Measurements from ENCODE around the gene PREX1.
"Not testable (repeated sequence)": the region's sequence is repeated elsewhere in the genome, so short reads cannot be mapped to it uniquely, and the experiment has no call there.

Gene PREX1

GRCh38 chr20:48794360-48794759 is 33.4 kb downstream of the PREX1 start:
- DNase-seq (ENCODE audit: low spot score): no peak

GRCh38 chr20:48793776-48794175 is 34.0 kb downstream of the PREX1 start:
- no peak for DNase-seq (ENCODE audit: low spot score)

DNA sequence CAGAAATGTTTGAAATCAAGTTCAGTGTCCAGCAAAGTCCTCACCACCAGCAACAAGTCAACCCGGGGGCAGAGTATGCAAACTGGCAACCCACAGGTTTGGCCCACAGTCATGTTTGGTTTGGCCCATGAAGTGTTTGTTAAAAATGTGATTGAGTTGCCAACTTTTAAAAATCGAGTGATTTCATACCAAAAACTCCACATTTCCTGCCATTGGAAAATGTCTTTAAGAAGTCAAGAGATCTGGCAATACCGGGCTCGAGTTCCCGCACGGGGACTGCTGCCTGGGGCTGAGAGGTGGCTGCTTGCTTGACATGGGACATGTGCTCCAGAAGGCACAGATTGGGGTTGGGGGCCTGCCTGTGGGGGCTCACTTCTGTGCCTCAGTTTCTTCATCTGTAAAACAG is 36.1 kb downstream of the PREX1 start:
- peak; percentile 70 for DNase-seq (ENCODE audit: low spot score)

DNA sequence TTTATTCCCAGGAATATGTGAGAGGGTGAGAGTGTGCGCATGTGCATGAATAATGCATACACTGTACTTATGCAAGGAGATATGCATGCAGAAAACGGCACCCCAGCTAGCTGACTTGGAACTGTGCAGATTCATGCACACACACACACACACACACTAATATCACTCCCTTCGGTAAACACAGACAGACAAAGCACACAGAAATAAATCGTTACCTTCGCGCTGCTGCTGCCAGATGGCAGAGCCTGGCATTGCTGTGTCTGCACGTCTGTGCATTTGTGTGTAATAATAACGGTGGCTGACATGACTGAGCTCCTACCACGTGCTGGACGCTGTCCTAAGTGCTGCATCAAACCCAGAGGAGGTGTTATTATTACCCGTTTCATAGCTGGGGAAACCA is 36.8 kb downstream of the PREX1 start:
- no peak for DNase-seq (ENCODE audit: low spot score)

DNA sequence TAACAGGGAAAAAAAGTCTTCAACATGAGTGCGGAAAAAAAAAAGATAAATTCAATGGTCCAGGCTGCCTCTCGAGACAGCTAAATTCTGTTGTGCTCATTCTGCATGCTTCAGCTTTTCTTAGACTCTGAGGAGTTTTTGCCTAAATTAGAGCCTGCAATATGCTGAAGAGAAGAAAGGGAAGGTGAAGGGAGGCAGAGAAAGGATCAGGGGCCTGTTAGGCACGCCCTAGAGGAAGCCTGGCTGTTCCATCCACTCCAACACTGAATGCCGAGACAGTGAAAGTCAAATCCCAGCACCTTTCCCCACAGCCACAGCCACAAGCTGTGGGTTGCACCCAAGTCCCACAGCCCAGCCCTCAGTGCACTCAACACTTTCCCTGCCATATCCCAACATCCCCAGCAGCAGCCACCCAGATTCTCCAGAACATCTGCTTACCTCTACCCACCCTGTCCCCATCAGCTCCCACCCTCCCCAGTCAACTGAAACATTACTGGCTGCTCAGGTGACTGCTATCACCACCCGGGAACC is 37.3 kb downstream of the PREX1 start:
- no peak for DNase-seq (ENCODE audit: low spot score)

DNA sequence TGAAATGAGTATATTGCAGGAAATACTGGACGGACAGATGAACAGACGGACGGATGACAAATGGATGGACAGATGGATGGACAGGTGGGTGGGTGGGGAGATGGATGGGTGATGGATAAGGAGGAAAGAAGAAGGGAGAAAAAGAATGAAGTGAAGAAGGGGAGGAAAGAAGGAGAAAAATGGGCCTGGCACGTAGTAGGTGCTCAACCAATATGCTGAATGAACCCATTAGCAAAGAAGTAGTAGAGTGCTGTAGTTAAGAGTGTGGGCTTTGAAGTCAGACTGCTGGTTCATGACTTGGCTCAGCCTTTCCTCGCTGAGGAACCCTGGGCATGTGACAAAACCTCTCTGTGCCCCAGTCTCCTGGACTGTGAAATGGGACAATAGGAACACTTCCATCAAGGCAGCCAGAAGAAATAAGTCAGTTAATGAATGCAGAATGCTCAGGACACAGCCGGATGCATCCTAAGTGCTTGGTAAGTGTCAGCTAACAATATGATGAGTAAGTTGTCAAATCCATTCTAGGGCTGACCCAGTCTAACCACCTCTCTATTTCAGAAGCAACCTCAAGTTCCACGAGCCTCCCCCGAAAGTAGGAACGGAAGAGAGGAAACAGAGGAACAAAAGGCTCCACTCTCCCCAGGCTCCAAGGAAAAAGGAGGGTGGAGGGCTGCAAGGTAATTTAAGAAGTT is 37.9 kb downstream of the PREX1 start:
- no peak for DNase-seq (ENCODE audit: low spot score)

DNA sequence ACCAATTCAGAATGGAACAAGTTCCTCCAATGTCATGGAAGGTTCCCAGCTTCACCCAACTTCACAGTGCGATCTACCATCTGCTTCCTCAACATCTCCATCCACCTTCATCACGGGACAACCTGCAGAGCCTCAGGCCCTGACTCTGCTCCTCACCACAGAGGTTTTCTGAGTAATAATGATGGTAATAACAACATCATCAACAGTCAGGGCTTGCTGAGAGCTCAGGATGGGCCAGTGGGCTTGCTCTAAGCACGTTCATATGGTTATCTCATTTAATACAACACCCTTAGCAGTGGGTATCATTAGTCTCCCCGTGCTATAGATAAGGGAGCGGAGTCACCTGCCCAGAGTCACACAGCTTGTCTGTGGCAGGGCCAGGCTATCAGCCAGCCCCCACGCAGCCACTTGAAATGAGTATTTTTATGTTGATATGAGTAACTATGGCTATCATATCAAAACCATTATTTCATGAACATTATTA is 38.6 kb downstream of the PREX1 start:
- DNase-seq (ENCODE audit: low spot score): no peak

GRCh38 chr20:48788486-48789072 is 39.2 kb downstream of the PREX1 start:
- no peak for DNase-seq (ENCODE audit: low spot score)

- peak; percentile 73 for DNase-seq (ENCODE audit: low spot score)
Observed at GRCh38 chr20:48787861-48788375, 39.9 kb downstream of the PREX1 start.

- DNase-seq (ENCODE audit: low spot score): no peak
Observed at GRCh38 chr20:48786951-48787705, 40.7 kb downstream of the PREX1 start.

DNA sequence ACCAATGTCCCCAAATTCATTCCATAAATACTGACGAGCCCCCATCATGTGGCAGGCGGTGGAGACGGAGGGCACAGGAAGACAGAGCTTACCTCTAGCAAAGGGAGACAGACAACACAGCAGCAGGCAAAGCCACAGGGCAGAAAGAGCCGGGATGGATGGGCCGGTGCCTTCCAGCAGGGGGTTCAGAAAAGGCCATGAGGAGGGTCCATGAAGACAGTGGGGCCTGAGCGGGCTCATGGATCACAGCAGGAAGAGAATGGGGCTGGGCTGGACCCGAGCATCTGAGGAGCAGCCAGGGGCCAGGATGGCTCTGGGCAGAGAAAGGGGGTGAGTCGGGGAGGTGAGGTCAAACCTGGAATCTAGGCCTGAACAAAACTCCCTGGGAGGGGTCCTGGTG is 42.0 kb downstream of the PREX1 start:
- no peak for DNase-seq (ENCODE audit: low spot score)

DNA sequence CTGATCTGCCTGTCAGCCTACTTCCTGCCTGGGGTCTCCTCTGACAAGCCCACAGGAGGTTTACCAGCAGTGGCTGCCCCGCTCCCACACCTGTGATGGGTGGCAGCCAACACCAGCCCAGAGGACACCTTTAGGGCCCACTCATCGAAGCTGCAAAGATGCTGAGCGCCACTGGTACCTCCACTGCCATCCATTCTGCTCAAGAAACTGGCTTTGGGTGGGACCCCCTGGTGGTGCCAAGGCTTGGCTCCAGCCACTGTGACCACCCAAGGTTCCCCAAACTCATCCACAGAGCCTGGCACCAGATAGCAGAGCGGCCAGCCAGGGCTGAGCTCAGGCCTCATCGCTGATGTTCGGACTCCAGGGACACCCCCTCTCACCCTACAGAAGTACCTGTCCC is 42.5 kb downstream of the PREX1 start:
- DNase-seq (ENCODE audit: low spot score): no peak

GRCh38 chr20:48784273-48784641 is 43.5 kb downstream of the PREX1 start:
- DNase-seq (ENCODE audit: low spot score): no peak

GRCh38 chr20:48783533-48784272 is 44.1 kb downstream of the PREX1 start:
- DNase-seq (ENCODE audit: low spot score): peak; percentile 17

DNA sequence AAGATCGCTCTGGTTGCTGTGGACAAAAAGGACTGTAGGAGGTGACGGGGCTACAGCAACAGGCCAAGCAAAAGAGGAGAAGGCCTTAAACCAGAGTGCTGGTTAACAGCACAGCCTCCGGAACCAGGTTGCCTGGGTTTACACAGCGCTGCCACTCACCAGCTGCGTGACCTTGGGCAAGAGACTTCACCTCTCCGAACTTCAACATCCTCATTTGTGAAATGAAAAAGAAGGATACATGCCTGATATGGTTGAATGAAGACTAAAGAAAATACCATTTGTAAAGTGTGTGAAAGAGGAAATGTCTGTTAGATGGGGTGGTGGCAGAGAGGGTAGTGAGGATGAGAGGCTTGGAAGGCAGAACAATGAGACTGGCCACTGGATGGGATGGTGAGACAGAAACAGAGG is 44.9 kb downstream of the PREX1 start:
- DNase-seq (ENCODE audit: low spot score): no peak

DNA sequence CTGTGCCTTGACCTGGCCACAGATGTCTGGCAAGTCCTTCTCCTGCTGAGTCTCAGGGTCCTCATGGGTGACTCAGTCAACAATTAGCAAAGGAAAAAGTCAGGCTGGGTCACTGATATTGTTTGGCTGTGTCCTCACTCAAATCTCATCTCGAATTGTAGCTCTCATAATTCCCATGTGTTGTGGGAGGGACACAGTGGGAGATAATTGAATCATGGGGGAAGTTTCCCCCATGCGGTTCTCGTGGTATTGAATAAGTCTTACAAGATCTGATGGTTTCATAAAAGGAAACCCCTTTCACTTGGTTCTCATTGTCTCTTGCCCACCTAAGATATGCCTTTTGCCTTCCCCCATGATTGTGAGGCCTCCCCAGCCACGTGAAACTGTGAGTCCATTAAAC is 45.7 kb downstream of the PREX1 start:
- DNase-seq (ENCODE audit: low spot score): no peak

GRCh38 chr20:48781634-48782033 is 46.2 kb downstream of the PREX1 start:
- DNase-seq (ENCODE audit: low spot score): no peak

DNA sequence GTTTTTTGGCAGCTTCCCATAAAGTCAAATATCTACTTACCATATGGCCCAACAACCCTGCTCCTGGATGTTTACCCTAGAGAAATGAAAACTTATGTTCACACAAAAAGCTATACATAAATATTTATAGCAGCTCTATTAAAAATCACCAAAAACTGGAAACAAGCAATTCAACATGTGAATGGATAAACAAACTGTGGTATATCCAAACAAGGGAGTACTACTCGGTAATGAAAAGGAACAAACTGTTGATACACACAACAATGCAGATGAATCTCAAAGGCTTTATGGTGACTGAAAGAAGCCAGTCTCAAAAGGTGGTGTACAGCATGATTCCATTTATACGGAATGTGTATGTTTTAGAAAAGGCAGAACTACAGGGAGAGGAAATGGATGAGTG is 48.4 kb downstream of the PREX1 start:
- no peak for DNase-seq (ENCODE audit: low spot score)

- DNase-seq (ENCODE audit: low spot score): no peak
Observed at GRCh38 chr20:48777821-48778220, 50.0 kb downstream of the PREX1 start.

DNA sequence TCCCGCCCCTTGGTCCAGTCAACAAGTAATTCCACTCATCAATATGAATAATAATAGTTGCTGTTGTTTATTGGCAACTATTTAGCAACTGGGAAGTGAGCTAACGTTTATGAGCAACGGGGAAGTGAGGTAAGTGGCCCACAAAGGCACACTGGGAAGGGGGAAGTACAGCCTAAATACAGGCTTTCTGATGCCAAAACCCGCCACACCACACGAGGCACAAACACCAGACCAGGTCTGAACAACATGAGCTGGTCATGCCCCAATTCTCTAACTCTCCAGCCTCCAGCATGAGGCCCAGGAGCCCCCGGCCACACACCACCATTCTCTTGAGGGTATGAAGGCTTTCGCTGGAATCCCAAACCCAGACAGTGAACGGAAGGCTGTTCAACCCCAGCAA is 50.8 kb downstream of the PREX1 start:
- no peak for DNase-seq (ENCODE audit: low spot score)

DNA sequence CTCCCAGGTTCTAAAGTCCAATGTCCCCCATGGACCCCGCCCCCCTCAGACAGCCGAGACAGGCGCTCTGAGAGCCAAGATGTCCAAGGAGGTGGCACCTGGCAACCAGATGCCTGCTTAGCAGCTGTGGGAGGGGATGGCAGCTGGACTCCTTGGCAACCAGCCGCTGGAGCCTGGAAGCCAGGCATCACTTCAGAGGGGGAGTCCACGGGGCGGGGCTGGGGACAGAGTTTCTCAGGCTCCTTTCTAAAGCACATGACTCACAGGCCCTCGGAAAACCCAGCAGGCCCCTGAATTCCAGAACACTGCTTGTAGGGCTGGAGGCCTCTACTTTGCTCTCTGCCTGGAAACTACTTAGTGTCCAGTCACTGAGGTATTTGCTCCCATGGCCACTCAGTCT is 51.5 kb downstream of the PREX1 start:
- peak; percentile 94 for DNase-seq (ENCODE audit: low spot score)

- DNase-seq (ENCODE audit: low spot score): not testable (repeated sequence)
Observed at GRCh38 chr20:48775545-48775944, 52.3 kb downstream of the PREX1 start.

All from AG08395 (cell line).